Ramos (cell line): Measurements from ENCODE around the gene CLEC1A.
"Not testable (repeated sequence)": the region's sequence is repeated elsewhere in the genome, so short reads cannot be mapped to it uniquely, and the experiment has no call there.

ENCODE experiments used
- in situ Hi-C: fragments of 300-500 bp; cut with MboI; formaldehyde crosslinking; loops from one replicate; pipeline ENCODE4 v1.14.3; 2022; ENCODE audit warnings: low sequenced_read_pairs; ENCODE audit not compliant: unreplicated experiment

Gene CLEC1A

GRCh38 chr12:10065241-10065640, 33.5 kb downstream of the CLEC1A start:
- in situ Hi-C loops: no loop called here

DNA sequence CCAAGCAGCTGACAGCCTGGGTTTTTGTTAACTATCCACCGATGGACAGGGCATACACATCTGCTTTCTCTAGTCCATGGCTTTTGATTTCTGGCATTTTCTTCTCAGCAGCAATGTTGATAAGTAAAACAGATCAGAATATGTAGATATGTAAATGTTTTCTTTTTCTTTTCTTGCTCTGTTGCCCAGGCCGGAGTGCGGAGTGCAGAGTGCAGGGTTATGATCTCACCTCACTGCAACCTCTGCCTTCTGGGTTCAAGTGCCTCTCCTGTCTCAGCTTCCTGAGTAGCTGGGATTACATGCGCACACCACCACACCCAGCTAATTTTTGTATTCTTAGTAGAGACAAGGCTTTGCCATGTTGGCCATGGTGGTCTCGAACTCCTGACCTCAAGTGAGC, 40.4 kb downstream of the CLEC1A start:
- in situ Hi-C loops: no loop called here

DNA sequence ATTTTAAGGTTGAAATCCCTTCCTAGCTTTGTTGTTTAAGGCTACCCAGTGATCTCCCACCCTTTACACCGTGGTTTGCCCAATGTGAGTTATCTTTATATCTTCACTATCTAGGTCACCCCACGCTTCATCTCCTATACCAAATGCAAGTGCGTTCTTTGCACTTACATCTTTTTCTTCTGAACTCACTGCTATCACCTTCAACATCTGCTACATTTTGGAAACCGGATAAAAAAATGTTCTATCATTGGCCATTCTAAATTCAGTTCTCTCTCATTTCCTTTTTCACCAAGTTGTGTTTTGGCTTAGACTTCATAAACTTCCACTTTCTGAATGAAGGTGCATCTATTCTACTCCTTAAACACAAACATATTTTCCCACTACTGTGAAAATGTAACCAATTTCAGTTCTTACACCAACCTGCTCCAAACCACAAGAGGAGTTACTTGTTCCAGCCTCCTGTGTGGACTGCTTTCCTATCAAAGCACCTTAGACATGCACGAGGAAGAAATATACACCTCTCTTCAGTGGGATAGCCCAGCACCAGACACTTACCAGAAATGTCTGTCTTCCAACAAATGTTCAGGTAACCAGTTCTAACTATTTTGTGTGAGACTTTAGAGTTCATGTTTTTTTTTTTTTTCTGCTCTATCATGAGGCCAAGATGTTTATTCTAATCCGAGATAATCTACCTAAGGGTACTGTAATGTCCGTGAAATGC, 46.4 kb downstream of the CLEC1A start:
- in situ Hi-C loops: no loop called here

GRCh38 chr12:10048526-10048925, 50.3 kb downstream of the CLEC1A start:
- in situ Hi-C loops: no loop called here

DNA sequence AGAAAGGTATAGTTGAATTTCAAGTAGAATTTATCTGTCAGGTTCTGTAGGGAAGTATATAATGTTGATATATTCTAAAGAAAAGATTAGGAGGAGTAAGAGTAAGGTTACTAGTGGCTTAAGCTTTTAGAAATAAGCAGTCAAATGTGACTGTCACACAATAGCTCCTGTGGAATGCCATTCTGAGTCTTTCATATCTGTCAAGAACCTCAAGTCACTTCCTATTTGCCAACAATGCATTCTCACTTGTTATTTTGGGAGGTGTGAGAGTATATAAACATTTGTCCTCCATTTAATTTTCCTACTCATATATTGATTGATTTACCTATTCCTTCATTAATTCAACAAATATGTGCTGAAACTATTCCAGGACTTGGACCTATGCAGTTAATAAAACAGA, 56.6 kb downstream of the CLEC1A start:
- in situ Hi-C loops: no loop called here

DNA sequence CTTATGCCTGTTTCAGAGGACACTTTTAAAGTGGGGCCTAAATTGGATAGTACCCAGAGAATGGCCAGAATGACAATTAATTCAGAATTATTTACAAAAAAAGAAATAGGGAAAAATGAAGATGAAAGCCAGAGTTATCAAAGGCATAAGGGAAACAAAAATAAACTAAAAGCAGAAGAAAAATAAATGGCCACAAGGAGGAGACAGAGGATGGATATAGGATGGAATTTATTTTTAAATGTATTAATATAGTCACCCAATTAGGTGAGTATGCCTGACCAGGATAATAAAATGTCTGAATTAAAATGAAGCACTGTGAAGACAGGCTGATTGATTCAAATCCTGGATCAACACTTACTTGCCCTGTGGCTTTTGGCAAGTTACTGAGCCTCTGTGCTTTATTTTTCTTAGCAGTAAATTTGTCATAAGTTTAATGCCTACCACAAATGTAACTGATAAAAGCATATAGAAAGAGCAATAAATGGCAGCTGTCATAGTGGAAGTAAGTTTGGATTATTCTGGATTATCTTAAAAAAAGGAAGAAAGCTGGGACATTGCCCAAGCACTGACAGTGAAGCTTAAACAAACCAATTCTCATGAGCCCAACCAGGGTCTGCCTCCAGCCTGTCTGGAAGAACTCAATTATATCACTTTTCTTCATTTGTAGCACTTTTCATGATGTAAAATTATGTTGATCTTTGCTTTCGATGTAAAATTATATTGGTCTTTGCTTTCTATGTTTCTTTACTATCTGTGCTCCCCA, 64.8 kb downstream of the CLEC1A start:
- in situ Hi-C loops: no loop called here

DNA sequence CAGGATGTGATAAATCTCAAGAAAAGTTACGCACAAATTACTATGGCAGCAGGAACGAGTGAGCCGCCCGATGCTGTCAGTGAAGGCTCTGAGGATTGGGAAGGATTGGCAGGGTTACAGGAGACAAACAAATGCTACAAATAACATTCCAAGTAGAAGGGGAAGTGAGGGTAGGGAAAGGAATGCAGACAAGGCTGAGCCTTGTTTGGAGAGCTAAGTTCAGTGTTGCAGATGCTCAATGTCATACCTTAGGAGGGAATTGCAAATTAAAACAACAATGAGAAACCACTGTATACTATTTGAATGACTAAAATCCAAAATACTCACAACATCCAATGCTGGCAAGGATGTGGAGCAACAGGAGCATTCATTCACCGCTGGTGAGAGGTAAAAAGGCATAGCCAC, 67.0 kb downstream of the CLEC1A start:
- in situ Hi-C loops: no loop called here

DNA sequence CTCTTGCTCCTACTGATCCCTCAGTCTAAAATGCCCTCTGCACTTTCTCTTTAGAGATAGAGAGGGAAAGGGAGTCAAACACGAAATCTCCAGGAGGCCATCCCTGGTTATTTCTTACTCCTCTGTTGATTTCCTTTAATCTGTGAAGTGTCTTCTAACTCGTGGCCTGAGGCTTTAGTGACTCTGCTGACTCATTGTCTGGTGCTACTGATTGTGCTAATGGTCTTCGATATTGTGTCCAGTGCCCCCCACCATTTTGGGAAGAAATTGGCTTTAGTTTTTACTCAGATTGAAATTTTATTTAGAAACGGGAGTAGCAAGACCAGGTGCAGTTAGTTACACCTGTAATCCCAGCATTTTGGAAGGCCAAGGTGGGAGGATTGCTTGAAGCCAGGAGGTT, 67.5 kb downstream of the CLEC1A start:
- in situ Hi-C loops: no loop called here

DNA sequence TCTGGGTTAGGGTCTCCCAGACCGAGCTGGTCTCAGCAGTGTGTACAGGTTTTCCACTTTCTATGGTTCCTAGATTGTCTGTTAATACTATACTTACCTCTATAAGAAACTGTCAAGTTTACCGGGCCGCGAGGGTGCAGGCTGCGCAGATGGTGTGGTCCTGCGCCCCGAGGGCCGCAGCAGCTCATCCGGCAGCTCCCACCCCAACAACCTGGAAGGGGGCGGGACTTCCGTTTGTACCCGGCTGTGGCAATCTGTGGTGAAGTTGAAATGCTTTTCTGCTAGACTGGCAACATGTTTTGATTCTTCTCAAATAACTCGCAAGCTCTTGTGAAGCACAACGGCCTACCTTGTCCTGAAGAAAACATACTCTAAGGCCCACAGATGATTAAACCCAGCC, 68.3 kb downstream of the CLEC1A start, which contains the start of gene CLEC9A:
Gene CLEC9A, plus strand, starts transcription at position 237 of the 400 bp plus-strand sequence. CDS start 22,006 bp downstream, outside the sequence.
- in situ Hi-C loops: no loop called here

- in situ Hi-C loops: no loop called here
These were observed 71.1 kb downstream of the CLEC1A start for GRCh38 chr12:10027721-10028120.

GRCh38 chr12:10027311-10027710, 71.5 kb downstream of the CLEC1A start:
- in situ Hi-C loops: no loop called here

DNA sequence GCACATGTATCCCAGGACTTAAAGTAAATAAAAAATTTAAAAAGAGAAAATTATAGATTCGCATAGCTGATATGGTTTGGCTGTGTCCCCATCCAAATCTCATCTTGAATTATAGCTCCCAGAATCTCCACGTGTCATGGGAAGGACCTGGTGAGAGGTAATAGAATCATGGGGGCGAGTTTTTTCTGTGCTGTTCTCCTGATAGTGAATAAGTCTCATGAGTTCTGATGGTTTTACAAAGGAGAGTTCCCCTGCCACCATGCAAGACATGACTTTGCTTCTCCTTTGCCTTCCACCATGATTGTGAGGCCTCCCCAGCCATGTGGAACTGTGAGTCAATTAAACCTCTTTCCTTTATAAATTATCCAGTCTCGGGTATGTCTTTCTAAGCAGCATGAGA, 72.1 kb downstream of the CLEC1A start:
- in situ Hi-C loops: not testable (repeated sequence)

DNA sequence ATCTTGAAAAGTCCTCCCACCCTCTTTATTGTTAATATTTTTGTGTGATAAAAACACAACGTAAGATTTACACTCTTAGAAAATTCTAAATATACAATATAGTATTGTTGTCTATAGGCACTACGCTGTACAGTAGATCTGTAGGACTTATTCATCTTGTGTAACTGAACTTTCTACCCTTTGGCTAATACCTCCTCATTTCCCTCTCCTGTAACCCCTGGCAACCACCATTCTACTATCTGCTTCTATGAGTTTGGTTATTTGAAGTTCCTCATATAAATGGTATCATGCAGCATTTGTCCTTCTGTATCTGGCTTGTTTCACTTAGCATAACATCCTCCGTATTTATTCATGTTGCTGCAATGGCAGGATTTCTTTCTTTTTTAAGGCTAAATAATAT, 73.5 kb downstream of the CLEC1A start:
- in situ Hi-C loops: no loop called here

GRCh38 chr12:10021342-10021741, 77.4 kb downstream of the CLEC1A start:
- in situ Hi-C loops: no loop called here
